T47D (cell line): ENCODE results near the gene MPC2.

Experiments used
- DNase-seq, 2 experiments: peaks; one replicate each; pipeline versions ENCODE4 v3.0.0 to v3.0.0-alpha.2; 2011 to 2012; ENCODE audit warnings: low read depth in 1 of 2, low spot score in 1 of 2
- JUND ChIP-seq: IDR thresholded peaks from 2 replicates; pipeline ENCODE4 v1.6.1; 2012; ENCODE audit warnings: low read depth
- in situ Hi-C: cut with HindIII; loops from 2 replicates; pipeline ENCODE4 v1.10.0; 2016; ENCODE audit warnings: low sequenced_read_pairs, low pct_unique_long_range_greater_than_20kb

The MPC2 gene

GRCh38 chr1:167936930-167937708 lies at the start of gene MPC2:
Gene MPC2, minus strand, starts transcription at chr1:167937072. Its CDS starts 1,231 bp downstream, at chr1:167935841.
- in situ Hi-C loops = no loop called here
- no peak for TF ChIP-seq JUND
- peak; percentile 70 to 79 for DNase-seq

GRCh38 chr1:167984886-167985489 lies 48.1 kb upstream of the MPC2 start:
- in situ Hi-C loops = no loop called here
- TF ChIP-seq JUND = no peak
- DNase-seq = no peak

GRCh38 chr1:167983797-167984420 lies 47.0 kb upstream of the MPC2 start:
- no peak for DNase-seq
- TF ChIP-seq JUND = no peak
- in situ Hi-C loops = no loop called here

- in situ Hi-C loops = no loop called here
- DNase-seq = no peak
- no peak for TF ChIP-seq JUND
These were observed 45.1 kb upstream of the MPC2 start for GRCh38 chr1:167981933-167982332.

- TF ChIP-seq JUND = no peak
- no peak for DNase-seq
- in situ Hi-C loops = no loop called here
These were observed 40.4 kb upstream of the MPC2 start for GRCh38 chr1:167977245-167977644.

GRCh38 chr1:167974698-167975097 lies 37.8 kb upstream of the MPC2 start:
- TF ChIP-seq JUND = no peak
- in situ Hi-C loops = no loop called here
- no peak for DNase-seq

GRCh38 chr1:167973832-167974231 lies 37.0 kb upstream of the MPC2 start:
- no peak for TF ChIP-seq JUND
- in situ Hi-C loops = no loop called here
- no peak for DNase-seq

GRCh38 chr1:167968569-167968968 lies 31.7 kb upstream of the MPC2 start:
- in situ Hi-C loops = no loop called here
- TF ChIP-seq JUND = no peak
- DNase-seq = no peak

- DNase-seq = no peak
- TF ChIP-seq JUND = no peak
- in situ Hi-C loops = no loop called here
These were observed 29.2 kb upstream of the MPC2 start for GRCh38 chr1:167966050-167966449.

- in situ Hi-C loops = no loop called here
These were observed 27.8 kb upstream of the MPC2 start for GRCh38 chr1:167964646-167965045.

GRCh38 chr1:167957710-167958109 lies 20.8 kb upstream of the MPC2 start:
- DNase-seq = no peak
- in situ Hi-C loops = no loop called here
- no peak for TF ChIP-seq JUND

More at GRCh38 chr1:167964646-167965045, 27.8 kb upstream of the MPC2 start:
- no peak for TF ChIP-seq JUND
- DNase-seq = no peak

GRCh38 chr1:167955915-167956314 lies 19.0 kb upstream of the MPC2 start:
- DNase-seq = no peak
- TF ChIP-seq JUND = no peak
- in situ Hi-C loops = no loop called here

- no peak for TF ChIP-seq JUND
- in situ Hi-C loops = no loop called here
- DNase-seq = no peak
These were observed 13.7 kb upstream of the MPC2 start for GRCh38 chr1:167950569-167950968.
